ENCODE results near the gene SCMH1. TPM values are rescaled to one million over a fixed set of nuclear protein-coding genes. Genes with fewer than 3 reads are reported as not detected.
"Not testable (repeated sequence)": the region's sequence is repeated elsewhere in the genome, so short reads cannot be mapped to it uniquely, and the experiment has no call there.

SCMH1 gene
- total RNA-seq, 1 experiment from 2014 or later = 21.6 TPM

DNA sequence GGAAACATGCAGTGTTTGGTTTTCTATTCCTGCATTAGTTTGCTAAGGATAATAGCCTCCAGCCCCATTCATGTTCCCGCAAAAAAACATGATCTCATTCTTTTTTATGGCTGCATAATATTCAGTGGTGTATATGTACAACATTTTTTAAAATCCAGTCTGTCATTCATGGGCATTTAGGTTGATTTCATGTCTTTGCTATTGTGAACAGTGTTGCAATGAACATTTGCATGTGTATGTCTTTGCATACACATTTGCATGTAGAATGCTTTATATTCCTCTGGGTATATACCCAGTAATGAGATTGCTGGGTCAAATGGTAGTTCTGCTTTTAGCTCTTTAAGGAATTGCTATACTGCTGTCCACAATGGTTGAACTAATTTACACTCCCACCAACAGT lies 9.0 kb upstream of the SCMH1 start:
- not testable (repeated sequence) for DNase-seq (ENCODE audit: low read depth)

DNA sequence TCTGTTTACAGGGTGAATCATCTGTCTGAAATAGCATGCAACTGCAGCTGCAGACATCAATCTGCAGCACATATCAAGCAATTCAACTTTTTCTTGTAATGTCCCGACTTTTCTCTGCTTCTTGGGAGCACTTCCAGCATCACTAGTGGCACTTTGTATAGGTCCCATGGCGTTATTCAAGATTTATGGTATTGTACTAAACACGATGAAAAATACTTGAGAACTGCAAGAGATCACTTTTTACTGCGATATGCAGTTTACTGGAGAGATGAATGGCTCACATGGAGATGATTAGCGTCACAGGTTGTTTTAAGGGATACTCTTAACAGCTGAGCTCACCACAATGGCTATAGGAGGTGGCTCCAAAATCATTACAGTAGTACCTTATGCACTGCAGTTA lies 7.2 kb upstream of the SCMH1 start:
- DNase-seq (ENCODE audit: low read depth) = no peak

DNA sequence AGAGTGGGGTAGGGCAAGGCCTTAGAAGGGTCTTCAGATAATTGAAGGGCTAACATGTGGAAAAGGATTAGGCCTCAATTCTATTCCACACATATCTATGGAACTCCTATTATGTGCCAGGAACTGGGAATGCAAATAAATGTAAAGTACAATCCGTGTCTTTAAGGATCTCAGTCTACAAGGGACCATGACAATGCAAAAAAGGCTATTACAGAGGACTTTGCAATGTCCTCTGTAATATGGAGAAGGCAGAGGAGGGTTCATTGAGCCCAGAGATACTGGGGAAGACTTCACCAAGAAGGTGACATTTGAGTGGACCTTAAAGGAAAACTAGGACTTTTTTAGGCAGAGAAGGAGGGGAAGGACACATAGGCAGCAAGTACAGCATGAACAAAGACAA lies 4.5 kb upstream of the SCMH1 start:
- DNase-seq (ENCODE audit: low read depth) = no peak

DNA sequence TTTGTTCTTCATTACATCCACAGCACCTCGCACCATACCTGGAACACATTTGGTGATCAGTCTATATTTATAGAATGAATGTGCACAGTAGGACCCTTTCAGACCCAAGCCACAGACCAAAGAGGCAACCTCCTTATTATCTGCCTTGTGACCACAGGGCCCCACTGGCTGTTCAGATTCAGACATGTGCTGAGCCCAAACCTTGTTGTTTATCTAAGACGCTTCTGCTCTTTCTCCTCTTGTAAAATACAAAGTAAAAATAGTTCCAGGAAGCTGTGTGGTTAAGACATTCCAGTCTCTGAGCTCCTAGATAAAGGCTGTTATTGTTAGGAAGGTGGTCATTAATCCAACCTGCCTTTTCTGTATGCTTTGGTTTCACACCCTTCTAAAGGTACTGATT lies 3.6 kb upstream of the SCMH1 start:
- no peak for DNase-seq (ENCODE audit: low read depth)

DNA sequence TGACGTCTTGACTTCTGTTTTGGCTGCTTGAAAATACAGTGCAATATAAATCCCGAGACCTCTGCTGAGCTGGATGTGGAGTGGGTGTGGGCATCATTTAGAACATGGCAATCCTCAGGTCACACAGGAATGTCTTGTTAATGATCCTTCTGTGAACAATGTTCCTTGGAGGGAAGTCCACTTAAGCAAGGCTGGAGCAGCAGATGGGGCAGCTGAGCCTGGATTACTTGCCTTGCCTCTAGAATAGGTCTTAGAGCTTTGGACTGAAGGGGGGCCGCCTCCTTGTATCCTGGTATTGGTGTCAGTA lies 926 bp upstream of the SCMH1 start:
- DNase-seq (ENCODE audit: low read depth) = no peak

DNA sequence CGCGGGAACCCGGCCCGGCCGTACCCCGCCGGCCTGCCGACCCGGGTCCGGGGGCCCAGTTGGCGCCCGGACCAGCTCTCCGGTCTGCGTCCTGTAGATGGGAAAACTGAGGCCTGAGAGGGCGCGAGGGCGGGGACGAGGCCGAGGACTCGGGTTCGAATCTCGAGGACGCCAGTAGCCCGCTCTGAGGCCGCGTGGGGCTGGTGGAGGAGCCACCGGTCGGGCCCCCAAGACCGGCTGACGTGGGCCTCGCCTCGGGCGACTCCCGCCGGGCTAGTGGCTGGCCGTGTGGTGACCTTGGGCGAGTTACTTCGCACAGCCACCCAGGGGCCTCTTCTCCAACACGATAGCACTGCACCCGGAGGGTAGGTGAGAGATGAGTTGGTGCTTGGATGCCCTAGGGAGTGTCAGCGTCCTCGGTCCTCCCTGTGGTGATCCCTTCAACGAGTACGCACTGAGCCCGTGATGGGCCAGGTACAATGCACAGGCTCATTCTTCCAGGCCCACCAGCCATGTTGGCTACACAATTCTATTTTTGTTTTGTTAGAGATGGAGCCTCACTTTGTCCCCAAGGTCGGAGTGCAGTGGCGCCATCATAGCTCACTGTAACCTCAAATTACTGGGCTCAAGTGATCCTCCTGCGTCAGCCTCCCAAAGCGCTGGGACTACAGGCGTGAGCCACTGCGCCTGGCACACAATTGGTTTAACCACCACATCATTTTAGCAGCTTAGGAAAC lies 404 bp upstream of the SCMH1 start:
- no peak for DNase-seq (ENCODE audit: low read depth)

DNA sequence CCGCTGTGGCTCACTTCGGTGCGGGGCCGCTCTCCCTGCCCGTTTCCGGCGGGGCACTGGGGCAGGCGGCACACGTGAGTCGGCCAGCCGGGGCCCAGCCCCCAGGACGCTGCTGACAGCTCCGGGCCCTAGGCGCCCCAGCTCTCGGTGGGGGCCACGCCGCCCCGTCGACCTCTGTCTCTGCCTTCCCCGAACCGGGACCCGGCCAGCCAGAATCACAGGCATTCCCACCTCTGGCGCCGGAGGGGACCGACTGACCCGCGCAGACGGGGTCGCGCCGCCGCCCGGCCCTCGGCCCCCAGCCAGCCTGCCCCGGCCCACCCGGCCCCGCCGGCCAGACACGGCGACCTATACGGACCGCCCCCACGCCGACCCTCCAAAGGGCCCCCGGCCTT lies 755 bp downstream of the SCMH1 start:
- peak; percentile 57 for DNase-seq (ENCODE audit: low read depth)

DNA sequence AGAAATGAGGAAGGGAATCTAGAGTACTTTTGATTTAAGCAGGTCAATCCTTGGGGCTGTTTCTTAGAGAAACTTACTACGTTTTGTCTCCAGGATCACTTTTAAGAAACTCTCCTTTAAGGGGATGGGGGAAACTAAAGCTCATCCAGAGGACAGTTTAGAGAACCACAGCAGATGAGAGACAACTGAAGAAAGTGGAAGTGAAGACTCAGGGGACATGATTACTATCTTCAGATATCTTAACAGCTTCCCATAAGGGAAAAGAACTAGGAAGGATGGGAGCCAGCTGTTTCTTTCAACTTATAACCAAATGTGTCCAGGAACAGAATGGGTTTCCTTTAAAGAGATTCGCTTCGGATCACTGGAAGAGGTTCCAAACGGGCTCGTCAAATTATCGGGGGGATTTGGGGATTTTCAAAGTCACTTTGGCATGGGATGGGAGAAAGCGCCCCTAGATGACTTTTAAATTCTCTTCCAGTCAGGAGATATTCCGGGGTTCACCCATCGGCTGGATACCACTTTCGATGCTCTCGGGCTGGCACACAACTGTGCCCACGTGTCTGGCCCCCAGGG lies 1.2 kb downstream of the SCMH1 start:
- DNase-seq (ENCODE audit: low read depth) = peak; percentile 37

DNA sequence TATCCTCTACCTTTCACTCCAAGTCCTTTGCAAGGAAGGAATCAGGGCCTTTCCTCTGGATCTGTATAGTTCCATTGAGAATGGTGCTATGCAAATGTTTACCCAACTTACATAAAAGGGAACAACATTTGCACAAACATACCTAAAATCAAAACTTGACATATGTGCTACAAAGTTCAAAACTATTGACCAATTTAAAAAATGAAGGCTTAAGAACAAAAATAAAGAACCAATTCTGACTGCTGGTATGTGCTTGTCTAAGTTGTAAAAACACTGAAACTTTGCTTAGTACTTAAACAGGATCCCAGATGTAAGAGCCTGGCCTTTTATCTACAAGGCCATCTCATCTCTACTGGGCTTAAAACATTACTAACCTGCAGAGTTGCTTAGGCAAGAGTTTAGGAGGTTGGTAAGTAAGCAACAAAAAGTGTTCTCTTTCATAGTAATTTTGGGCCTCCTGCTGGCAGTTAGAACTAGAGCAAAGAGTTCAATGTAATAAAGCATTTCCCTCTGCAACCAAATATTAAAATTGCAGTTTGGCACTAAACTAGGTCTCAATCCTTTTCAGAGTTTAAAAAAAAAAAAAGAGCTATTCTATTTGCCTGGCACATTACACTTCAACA lies 2.0 kb downstream of the SCMH1 start:
- peak; percentile 61 for DNase-seq (ENCODE audit: low read depth)

DNA sequence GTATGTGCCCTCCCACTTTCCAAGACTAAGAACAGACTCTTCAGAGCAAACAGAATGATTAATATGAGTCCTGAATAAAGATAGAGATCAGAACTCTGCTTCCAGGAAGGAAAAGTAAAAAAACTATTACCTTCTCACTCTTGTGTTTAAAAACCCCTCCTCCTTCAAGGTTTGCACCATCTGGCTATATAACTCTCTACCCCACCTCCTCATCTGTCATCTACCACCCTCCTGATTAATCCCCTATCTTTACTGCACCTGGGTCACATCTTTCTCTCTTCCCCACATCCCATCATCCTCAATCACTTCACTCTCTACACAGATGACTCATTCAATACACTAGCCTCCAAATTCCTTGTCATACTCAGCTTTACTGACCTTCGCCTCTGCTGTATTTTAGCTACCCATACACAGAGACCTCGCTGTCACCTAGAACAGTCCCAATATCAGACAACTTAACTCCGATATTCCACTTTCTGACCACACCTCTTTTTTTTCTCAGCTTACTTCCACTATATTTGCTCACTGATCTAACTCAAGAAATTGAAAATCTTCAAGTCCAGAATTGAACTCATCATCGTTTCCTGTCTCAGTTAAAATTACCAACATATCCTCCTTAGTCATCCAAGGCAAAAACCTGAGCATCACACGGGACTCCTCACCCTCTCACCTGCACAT lies 3.7 kb downstream of the SCMH1 start:
- DNase-seq (ENCODE audit: low read depth) = no peak

DNA sequence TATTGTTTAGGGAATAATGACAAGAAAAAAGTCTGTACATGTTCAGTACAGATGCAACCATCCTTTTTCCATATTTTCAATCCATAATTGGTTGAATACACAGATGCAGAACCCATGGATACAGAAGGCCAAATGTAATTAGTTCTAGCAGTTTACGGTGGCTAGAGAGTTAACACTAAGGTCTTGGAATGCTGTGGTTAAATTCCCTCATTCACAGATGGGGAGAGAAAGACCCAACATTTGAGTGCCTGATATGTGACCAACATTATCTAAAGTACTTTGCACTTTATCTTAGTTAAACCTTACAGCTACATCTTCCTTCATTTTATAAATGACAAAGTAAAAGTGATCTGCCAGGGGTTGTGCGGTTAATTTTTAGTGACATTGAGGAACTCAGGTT lies 5.3 kb downstream of the SCMH1 start:
- DNase-seq (ENCODE audit: low read depth) = no peak

DNA sequence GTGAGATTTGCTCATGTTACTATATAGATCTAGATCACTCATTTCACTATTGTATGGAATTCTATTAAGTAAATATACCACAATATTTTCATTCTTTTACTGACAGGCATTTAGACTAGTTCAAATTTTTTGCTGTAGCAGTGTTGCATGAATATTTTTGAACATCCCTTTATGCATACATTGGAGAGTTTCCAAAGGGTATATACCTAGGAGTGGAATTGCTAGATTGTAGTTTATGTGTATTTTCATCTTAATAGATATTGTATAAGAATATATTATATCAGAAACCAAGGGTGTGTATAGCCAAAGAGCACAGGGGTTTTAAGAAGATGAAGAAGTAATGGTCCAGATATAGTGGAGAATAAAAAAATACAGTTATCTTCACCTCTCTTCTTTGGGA lies 6.2 kb downstream of the SCMH1 start:
- DNase-seq (ENCODE audit: low read depth) = no peak

DNA sequence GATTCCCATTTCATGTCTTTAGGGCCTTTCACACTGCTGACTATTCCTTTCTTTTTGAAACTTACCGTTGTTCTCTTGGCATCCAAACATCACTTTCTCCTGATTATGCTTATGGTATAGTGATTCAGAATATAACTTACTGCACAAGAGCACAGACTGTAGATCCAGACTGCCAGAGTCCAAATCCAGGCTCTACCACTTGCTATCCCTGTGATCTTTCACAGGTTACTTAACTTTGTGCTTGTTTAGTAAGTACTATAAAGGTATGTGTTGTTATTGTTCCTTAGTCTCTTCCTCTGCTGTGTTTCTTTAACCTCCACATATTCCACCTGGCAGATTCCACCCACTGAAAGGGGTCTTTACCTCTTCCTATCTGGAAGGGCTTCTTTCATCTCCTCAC lies 8.4 kb downstream of the SCMH1 start:
- no peak for DNase-seq (ENCODE audit: low read depth)

DNA sequence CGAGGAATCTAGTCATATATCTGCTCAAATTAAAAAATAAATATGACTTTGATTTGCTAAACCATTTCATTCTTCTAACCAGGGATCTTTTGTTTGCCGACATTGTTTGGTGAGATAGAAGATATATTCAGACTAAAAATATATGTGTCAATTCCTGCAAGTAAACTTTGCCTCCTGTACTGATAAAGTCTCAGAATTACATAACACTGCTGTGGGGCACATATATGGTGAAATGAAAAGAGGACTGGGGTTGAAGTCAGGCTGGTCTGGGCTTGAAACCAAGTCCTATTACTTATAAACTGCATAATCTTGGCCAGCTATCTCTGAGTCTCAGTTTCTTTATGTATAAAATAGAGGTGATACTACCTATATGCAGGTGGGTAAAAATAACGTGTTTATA lies 9.8 kb downstream of the SCMH1 start:
- no peak for DNase-seq (ENCODE audit: low read depth)

DNA sequence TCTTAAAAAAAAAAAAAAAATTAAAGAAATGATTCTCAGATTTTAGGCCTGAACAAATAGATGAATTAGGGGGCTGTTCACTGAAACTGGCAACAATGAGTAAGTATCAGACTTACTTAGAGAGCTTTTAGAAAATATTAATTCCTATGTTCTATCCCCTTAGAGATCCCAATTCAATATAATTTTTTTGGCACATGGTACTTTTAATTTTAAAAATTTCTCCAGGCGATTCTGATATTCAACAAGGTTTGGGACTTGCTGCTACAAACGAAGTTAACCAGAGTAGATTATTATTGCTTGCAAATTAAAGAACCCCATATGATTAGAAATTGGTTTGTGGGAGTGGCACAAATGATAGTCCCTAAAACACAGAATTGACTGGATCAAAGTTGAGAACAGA lies 11.4 kb downstream of the SCMH1 start:
- no peak for DNase-seq (ENCODE audit: low read depth)

DNA sequence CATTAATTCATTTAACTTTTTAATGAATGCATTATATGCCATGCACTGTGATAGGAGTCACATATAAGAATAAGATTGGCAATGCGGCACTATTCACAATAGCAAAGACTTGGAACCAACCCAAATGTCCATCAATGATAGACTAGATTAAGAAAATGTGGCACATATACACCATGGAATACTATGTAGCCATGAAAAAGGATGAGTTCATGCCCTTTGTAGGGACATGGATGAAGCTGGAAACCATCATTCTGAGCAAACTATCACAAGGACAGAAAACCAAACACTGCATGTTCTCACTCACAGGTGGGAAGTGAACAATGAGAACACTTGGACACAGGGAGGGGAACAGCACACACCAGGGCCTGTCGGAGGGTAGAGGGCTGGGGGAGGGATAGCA lies 12.9 kb downstream of the SCMH1 start:
- DNase-seq (ENCODE audit: low read depth) = not testable (repeated sequence)

DNA sequence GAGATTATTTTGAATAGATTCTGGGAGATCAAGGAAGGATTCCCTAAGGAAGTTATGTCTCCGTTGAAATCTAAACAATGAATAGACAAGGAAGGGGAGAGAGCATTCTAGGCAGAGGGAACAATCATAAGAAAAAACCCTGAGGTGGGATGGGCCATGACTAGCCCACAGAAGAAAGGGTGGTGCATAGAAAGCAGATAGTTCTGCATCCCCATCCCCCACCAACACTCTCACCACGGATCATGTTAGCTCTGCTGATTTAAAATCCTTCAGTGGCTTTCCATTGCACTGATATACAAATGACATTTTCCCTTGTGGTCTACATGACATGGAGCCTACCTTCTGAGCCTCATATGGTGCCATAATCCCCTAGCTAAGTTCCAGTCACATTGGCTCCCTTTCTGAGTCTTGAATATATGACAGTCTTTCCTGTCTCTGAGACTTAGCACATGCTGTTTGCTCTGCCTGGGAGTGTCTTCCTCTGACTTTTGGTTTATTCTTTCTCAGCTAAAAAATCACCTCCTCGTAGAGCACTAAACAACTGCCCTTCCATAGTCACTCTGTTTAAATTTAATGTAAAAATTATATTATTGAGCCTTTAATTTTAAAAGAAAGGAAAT lies 15.2 kb downstream of the SCMH1 start:
- DNase-seq (ENCODE audit: low read depth) = no peak

DNA sequence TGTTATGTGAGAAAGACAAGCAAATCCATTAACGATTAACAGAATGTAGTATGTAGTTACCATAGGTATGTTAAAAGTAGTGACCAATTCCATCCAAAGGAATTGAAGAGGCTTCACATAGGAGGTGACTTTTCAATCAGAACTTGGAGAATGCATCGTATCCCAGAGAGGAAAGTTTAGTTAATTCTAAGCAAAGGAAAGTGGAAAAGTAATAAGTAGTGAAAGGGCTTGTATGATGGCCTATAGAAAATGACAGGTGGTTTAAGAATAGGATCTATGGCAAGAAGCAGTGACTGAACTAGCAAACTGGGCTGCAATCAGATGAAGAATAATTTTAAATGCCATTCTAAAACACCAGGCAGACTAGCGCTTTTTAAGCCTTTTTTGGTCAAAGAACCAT lies 16.6 kb downstream of the SCMH1 start:
- DNase-seq (ENCODE audit: low read depth) = no peak

DNA sequence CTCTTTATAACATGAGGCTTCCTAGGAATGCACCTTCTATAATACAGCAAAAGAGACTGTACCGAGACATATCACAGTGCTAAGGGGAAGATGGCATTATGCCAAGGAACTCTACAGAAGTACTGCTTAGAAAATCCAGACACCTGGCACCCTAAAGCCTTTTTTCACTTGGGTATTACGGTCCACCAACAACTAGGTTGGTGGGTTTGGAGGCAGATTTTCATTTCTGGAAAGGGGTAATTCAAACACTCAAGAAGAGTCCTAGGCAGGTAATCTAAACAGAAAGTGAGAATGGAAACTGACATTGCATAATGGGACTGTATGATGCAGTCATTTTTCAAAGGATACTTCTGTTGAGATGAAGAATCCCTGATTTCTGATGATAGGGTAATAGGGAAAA lies 19.6 kb downstream of the SCMH1 start:
- DNase-seq (ENCODE audit: low read depth) = no peak

DNA sequence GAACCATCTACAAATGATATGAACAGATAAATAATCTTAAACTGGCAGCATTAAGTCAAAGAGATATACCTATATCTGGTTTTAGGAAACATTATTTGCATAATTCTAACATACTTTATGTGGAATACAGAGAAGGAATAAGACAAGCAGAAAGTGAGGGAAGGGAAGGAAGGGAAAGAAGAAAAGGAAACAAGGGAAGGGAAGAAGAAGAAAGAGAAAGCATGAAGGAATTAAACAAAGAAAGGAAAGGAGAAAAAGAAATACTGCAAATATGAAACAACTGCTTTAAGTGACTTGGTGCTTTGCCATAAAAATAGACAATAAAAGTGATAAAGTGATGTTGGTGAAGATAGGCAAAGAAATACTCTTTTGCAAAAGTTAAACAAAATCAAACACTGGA lies 20.1 kb downstream of the SCMH1 start:
- no peak for DNase-seq (ENCODE audit: low read depth)

DNA sequence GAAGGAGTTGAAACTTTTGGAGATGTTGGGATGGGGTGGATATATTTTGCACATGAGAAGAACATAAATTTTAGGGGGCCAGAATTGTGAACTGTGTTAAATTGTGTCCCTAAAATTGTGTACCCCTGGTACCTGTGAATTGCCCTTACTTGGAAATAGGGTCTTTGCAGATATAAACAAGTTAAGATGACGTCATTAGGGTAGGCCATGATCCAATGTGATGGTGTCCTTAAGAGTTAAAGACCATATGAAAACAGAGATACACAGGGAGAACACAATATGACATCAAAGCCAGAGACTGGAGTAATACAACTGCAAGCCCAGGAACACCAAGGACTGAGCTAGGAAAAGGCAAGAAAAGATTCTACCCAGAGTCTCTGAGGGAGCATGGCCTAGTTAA lies 24.0 kb downstream of the SCMH1 start:
- DNase-seq (ENCODE audit: low read depth) = no peak

DNA sequence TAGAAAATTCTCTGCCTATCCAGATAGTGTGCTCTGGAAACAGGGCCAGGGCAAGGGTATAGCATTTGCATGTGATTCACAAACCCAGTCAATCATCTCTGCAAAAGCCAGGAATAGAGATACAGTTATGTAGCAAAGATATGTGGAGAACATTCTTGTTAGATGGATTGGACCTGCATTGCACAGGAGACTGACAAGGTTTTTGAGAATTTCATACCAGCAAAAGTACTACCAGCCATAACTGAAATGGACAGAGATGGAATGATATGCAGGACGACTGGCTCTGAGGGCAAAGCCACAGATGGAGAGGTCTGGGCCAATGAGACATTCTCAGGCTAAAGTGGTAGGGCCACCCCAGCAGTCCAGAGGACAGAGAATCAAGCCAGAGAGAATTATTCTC lies 24.7 kb downstream of the SCMH1 start:
- DNase-seq (ENCODE audit: low read depth) = no peak

DNA sequence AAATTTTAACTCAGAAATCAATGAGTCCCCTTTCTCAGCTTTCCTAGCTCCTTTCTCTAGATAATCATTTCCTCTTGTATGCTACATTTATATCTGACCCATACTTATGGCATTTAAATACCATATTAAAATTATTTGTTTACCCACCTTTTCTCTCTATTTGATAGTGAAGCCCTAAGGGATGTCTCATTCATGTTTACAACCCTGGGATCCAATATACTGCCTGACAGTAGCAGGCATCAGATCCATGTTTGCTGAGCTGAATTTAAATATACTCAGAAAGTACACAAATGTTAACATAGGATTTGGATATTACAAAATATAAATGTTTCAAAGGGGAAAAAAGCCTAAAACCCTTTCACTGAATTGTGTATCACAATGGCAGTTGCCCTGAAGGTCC lies 26.5 kb downstream of the SCMH1 start:
- no peak for DNase-seq (ENCODE audit: low read depth)

All from LHCN-M2 (cell line).